Kidney (tissue), 14 donors: ENCODE results near the gene OBSCN. TPM values are rescaled to one million over a fixed set of nuclear protein-coding genes. Genes with fewer than 3 reads are reported as not detected.

Experiments used
- DNase-seq, 5 donors: peaks; one replicate each; pipeline ENCODE4 v3.0.0-alpha.2; 2013 to 2020
- FAIRE-seq: peaks from 2 replicates; lab custom pipeline; 2012; peaks lifted over from hg19 to GRCh38; lab: Jason Lieb, UNC
- H3K27ac ChIP-seq, 2 donors: one replicate each; pipeline ENCODE4 v1.7.0; 2013; ENCODE audit warnings: low read depth in 2 of 2, low read length in 2 of 2, inconsistent platforms in 1 of 2
- H3K27me3 ChIP-seq: one replicate; pipeline ENCODE4 v1.7.1; 2013; ENCODE audit warnings: low read length, inconsistent platforms; ENCODE audit not compliant: control insufficient read depth, insufficient read depth
- H3K36me3 ChIP-seq, 3 donors: one replicate each; pipeline versions ENCODE4 v1.7.0 to v1.7.1; 2013; ENCODE audit warnings: low read length in 3 of 3, control low read depth in 1 of 3, inconsistent platforms in 1 of 3; ENCODE audit not compliant: insufficient read depth in 3 of 3, control insufficient read depth in 2 of 3
- H3K4me1 ChIP-seq, 3 donors: one replicate each; pipeline versions ENCODE4 v1.7.0 to v1.7.1; 2013; ENCODE audit warnings: low read length in 3 of 3, inconsistent platforms in 1 of 3, low read depth in 1 of 3; ENCODE audit not compliant: control insufficient read depth in 2 of 3, insufficient read depth in 2 of 3
- H3K4me3 ChIP-seq, 3 donors: one replicate each; pipeline versions ENCODE4 v1.7.0 to v1.8.1; 2013; ENCODE audit warnings: low read length in 3 of 3, control low read depth in 1 of 3, inconsistent platforms in 1 of 3
- H3K9ac ChIP-seq, 3 donors: one replicate each; pipeline versions ENCODE4 v1.7.0 to v1.7.1; 2013; ENCODE audit warnings: low read length in 3 of 3, control low read depth in 1 of 3, inconsistent platforms in 1 of 3
- H3K9me3 ChIP-seq, 3 donors: one replicate each; pipeline versions ENCODE4 v1.7.0 to v1.7.1; 2013; ENCODE audit warnings: low read length in 3 of 3, control low read depth in 1 of 3, inconsistent platforms in 1 of 3; ENCODE audit not compliant: control insufficient read depth in 2 of 3, insufficient read depth in 1 of 3
- CTCF ChIP-seq: IDR thresholded peaks from 3 replicates; pipeline ENCODE4 v1.5.1; 2012; ENCODE audit warnings: mild to moderate bottlenecking, moderate library complexity, borderline replicate concordance; ENCODE audit not compliant: insufficient read depth; ENCODE audit errors: extremely low read depth
- intact Hi-C: fragments of 100-400 bp; cut with DNase I; formaldehyde crosslinking; loops from one replicate; pipeline ENCODE4 v1.11.1; 2022
- polyA plus RNA-seq: library from polyadenylated mRNA; stranded (reverse); fragments of 350-450 nt; fragmentation: Illumina TruSeq; extraction: RNeasy Lipid Tissue Mini Kit (QIAGEN cat#74804); gene quantifications from one replicate; pipeline ENCODE4 v1.2.3, GENCODE V29; 2014; ENCODE audit warnings: low read depth, low replicate concordance; ENCODE audit not compliant: insufficient read depth
- total RNA-seq: library from RNA; stranded (reverse); fragmentation: NEBNext Ultra II Directional; extraction: Animal tissue kit (Norgen Biotek cat#: 25700); gene quantifications from one replicate; pipeline ENCODE4 v1.2.1, GENCODE V29; 2021
- donor health status: control.
- donor health status: control.
- donor health status: control.
- donor health status: control.
- donor health status: control.
- donor health status: DM: yes; HTN: yes; CAD: no.
- donor health status: Normal renal cell carcinoma (clear cell type).

Gene OBSCN
- total and polyA plus RNA-seq, 2 donors from 2014 or later, result 14.5 to 30.0 TPM

- no peak for FAIRE-seq
- Histone ChIP-seq H3K9me3 (no peaks in the 10 kb centered on the region), H3K4me1 (peaks cover 0 to 4% (median 0%) of the 10 kb centered on the region in 3 donors), H3K4me3 (no peak overlapping the region), H3K27ac (no peak overlapping the region), H3K9ac (no peak overlapping the region), H3K27me3 (no peaks in the 10 kb centered on the region), H3K36me3 (peaks cover 0 to 3% (median 0%) of the 10 kb centered on the region in 3 donors)
- TF ChIP-seq CTCF, result no peak
- peak in 2 of 5 donors; percentile 29 to 73 for DNase-seq
- intact Hi-C loops, result no loop called here
Measured at GRCh38 chr1:228176461-228177182, 31.2 kb upstream of the OBSCN start.

GRCh38 chr1:228177183-228177475 is 30.7 kb upstream of the OBSCN start:
- Histone ChIP-seq H3K4me1 (peaks cover 0 to 4% (median 0%) of the 10 kb centered on the region in 3 donors), H3K27me3 (no peaks in the 10 kb centered on the region), H3K4me3 (no peak overlapping the region), H3K9ac (no peak overlapping the region), H3K9me3 (no peaks in the 10 kb centered on the region), H3K27ac (no peak overlapping the region), H3K36me3 (peaks cover 0 to 3% (median 0%) of the 10 kb centered on the region in 3 donors)
- intact Hi-C loops, result no loop called here
- no peak for TF ChIP-seq CTCF
- DNase-seq, result peak in 2 of 5 donors; percentile 26 to 48
- no peak for FAIRE-seq

- no peak for TF ChIP-seq CTCF
- FAIRE-seq (no peak), DNase-seq (peak in 2 of 5 donors; percentile 18 to 24)
- Histone ChIP-seq H3K9me3 (no peaks in the 10 kb centered on the region), H3K4me3 (no peak overlapping the region), H3K4me1 (peaks cover 0 to 4% (median 0%) of the 10 kb centered on the region in 3 donors), H3K27ac (no peak overlapping the region), H3K9ac (no peak overlapping the region), H3K36me3 (peaks cover 0 to 3% (median 0%) of the 10 kb centered on the region in 3 donors), H3K27me3 (no peaks in the 10 kb centered on the region)
- intact Hi-C loops, result no loop called here
Measured at GRCh38 chr1:228177721-228178710, 29.8 kb upstream of the OBSCN start.
